ENCODE measurements around the gene CSPG4. TPM values are rescaled to one million over a fixed set of nuclear protein-coding genes. Genes with fewer than 3 reads are reported as not detected.
A peak's percentile ranks its signal among the peaks of the same experiment; 100 is the strongest.
"Not testable (repeated sequence)": the region's sequence is repeated elsewhere in the genome, so short reads cannot be mapped to it uniquely, and the experiment has no call there.

Gene CSPG4
- total and polyA plus RNA-seq, 5 experiments from 2014 or later = not detected

DNA sequence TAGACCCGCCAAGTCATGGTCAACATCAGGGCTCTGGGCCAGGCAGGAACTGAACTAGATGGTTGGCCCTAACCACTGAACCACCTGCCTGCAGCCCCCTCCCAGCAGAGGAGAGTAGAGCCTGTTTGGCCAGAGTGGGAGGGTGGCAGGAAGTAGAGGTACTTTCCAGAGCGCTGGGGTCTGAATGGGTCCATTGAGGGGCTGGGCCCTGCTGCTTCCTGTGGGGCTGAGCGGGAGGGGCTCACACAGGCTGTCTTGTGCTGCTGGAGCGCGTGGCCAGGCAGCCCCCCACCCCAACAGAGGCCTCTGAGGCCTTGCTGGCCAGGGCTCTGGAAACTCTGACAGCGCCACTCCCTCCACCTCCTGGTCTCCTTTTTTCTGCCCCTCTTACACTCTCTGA, 17.4 kb downstream of the CSPG4 start:
- Mint-ChIP-seq H3K27ac (peak overlapping the region in 4 of 10 donors; percentile 13 to 73 (median 51)), H3K4me1 (peaks cover 18 to 50% (median 33%) of the 10 kb centered on the region in 4 donors), H3K9me3 (no peaks in the 10 kb centered on the region), H3K36me3 (no peaks in the 10 kb centered on the region), H3K4me3 (peak overlapping the region in 4 of 10 donors; percentile 15 to 50 (median 40)), H3K27me3 (peaks cover 0 to 8% (median 5%) of the 10 kb centered on the region in 5 donors)
- POLR2A ChIA-PET = no interaction called here
- no peak for DNase-seq
- ATAC-seq = peak in 1 of 2 donors; percentile 33

DNA sequence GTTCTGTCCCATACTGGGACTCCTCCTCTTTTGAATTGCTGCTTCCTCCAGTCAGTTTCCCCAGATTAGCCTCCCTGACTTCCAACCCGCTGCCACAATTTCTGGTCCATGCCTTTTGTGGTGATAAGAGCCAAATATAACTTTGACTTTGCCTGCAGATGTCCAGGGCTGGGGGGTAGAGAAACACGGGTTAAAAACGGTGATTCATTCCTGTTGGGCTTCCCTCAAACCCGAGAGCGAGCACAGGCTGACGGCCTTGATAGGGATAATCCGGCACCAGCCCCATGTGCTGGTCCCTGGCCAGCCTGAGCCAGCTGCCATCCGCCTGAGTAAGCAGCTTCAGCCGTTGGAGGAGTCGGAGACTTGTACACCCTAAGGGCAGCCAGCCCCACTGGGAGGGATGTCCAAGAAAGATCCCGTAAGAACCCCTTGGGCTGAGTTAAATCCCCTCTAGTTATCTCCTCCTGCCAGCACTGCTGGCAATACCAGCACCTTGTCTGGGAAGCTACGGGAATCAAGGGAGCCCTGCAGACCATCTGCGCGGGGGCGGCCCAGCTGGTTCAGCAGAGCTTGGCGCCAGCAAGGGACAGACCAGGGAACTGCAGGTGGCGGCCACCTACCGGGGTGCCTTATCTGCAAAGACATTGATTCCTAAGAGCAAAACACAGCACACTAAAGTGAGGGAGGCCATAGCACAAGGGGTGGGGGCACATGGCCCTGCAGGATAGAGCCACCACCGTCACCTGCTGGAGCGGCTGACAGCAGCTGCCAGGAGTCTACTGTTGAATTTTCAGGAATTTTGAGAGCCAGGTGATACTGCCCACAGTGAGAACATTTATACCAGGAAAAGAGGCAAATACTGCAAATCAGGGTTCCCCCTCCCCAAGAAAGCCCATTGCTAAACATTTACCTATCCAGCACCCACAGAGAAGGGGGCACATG, 18.1 kb downstream of the CSPG4 start:
- Mint-ChIP-seq H3K27me3 (peaks cover 0 to 8% (median 5%) of the 10 kb centered on the region in 5 donors), H3K27ac (peak overlapping the region in 4 of 10 donors; percentile 13 to 73 (median 51)), H3K4me3 (peak overlapping the region in 4 of 10 donors; percentile 20 to 48 (median 33)), H3K9me3 (no peaks in the 10 kb centered on the region), H3K36me3 (no peaks in the 10 kb centered on the region), H3K4me1 (peaks cover 18 to 45% (median 30%) of the 10 kb centered on the region in 4 donors)
- no peak for DNase-seq
- POLR2A ChIA-PET = no interaction called here
- ATAC-seq = no peak

DNA sequence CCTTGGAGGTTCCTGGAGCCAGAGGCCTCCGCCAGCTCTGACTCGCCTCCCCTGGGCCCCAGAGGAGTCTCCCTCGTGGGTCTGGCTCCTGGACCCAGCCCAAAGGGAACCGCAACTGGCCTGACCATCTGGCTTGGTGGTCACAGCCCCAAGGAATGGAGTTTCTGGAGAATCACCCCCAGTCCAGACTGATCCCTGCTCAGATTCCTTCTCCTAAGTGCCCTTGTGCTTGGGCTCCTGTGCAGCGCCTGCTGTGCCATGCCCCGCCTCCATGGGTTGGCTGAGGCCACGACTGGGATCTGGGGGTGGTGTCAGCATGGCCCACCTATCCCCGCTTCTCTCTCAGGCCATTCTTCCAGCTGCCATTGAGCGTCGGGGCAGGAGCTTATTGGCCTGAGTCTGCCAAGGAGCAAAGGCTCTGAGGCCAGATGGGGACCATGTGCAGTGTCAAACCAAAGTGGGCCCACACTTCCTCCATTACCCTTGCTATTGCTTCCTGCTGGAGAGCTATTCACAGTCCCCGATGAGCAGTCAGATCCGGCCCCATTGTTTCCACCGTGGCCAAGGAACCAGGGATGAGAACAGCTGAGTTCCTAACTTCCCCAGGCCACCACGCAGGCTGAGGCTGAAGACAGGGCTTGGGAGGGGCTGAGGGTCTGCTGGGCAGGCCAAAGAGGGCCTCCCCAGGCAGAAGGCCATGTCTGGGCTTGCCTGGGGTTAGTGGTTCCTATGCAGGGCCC, 19.0 kb downstream of the CSPG4 start:
- H3K9me3 Mint-ChIP-seq = no peaks in the 10 kb centered on the region
- peaks cover 0 to 8% (median 5%) of the 10 kb centered on the region in 5 donors for H3K27me3 Mint-ChIP-seq
- H3K4me3 Mint-ChIP-seq = no peak overlapping the region
- H3K4me1 Mint-ChIP-seq = peaks cover 14 to 38% (median 25%) of the 10 kb centered on the region in 4 donors
- no peaks in the 10 kb centered on the region for H3K36me3 Mint-ChIP-seq
- no peak for ATAC-seq
- no peak overlapping the region for H3K27ac Mint-ChIP-seq
- no peak for DNase-seq
- POLR2A ChIA-PET = no interaction called here

DNA sequence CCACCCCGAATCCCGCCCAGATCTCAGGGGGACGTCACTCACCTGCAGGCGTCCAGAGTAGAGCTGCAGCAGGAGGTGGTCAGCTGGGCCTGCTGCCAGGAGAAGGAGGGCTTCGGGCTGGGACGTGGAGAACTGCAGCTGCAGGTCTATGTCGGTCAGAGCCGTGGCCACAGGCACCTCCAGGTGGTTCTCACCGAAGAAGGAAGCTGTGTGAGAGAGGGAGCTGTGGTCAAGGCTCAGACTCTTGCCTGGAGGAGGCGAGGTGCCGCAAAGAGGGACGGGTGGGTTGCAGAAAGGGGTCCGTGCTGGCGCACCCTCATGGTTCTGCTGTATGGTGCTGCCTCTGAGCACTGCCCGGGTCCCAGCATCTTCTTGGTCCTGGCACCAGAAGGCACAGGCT, 19.6 kb downstream of the CSPG4 start:
- H3K4me3 Mint-ChIP-seq, ATAC-seq: not testable (repeated sequence)

DNA sequence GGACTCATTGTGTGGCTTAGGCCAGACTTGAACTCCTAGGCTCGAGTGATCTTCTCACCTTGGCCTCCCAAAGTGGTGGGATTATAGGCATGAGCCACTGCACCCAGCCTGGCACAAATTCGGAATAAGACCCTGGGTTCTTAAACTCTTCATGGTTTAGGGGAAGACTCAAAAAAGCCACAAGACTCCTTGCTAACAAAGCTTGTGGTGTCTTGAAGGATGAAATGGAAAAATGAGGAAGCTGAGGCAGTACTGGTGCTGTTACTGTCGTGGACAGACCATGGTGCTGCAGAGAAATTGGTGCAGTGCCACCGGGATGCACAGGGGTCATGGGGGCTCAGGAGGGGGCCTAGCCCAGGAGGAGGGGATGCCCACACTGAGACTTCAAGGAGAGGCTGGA, 20.3 kb downstream of the CSPG4 start:
- H3K9me3 Mint-ChIP-seq, H3K36me3 Mint-ChIP-seq, ATAC-seq, H3K27me3 Mint-ChIP-seq, DNase-seq, POLR2A ChIA-PET: not testable (repeated sequence)
- Mint-ChIP-seq H3K27ac (peak overlapping the region in 2 of 10 donors; percentile 0 to 33), H3K4me1 (peaks cover 14 to 38% (median 24%) of the 10 kb centered on the region in 4 donors), H3K4me3 (peak overlapping the region in 1 of 10 donors; percentile 82)

More for the DNA sequence above, 19.6 kb downstream of the CSPG4 start:
- H3K4me1 Mint-ChIP-seq = peaks cover 14 to 38% (median 25%) of the 10 kb centered on the region in 4 donors
- DNase-seq, H3K27me3 Mint-ChIP-seq, H3K27ac Mint-ChIP-seq, H3K36me3 Mint-ChIP-seq, POLR2A ChIA-PET, H3K9me3 Mint-ChIP-seq: not testable (repeated sequence)

DNA sequence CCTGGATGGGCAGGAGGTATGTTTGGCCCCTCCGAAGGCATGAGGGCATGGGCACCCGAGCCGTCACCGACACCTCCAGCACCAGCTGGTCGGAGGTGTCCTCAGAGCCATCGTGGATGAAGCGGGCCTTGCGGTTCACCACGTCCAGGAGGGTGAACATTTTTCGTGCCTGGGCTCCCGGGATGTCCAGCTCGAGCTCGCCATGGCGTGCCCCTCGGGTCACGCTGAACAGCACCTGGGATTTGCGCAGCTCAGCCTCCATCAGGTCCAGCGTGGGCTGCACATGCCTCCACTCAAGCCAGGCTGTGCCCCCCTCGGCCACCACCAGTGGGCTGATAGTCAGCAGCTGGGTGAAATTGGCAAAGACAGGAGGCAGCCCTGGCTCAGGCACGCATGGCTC, 23.2 kb downstream of the CSPG4 start:
- not testable (repeated sequence) for H3K27ac Mint-ChIP-seq, ATAC-seq, H3K36me3 Mint-ChIP-seq

DNA sequence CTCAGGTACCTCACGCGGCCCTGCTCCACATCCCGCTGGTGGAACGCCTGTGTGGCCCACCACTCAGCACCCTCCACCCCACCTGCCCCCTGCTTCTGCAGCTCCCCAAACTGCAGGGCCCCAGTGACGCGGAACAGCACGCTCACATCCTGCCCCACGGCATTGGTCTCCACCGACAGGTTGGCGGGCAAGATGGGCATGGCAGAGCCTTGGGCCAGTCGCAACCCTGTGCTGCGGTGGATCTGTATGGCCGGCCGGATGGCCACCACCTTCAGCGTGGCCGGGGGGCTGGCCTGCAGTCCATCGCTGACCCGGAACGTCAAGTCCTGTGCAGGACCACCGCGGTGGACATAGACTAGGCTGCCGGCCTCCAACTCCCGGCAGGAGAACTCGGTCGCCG, 23.8 kb downstream of the CSPG4 start:
- DNase-seq (no peak), ATAC-seq (no peak)
- Mint-ChIP-seq H3K27me3 (peaks cover 0 to 8% (median 4%) of the 10 kb centered on the region in 5 donors), H3K36me3 (no peaks in the 10 kb centered on the region), H3K4me3 (no peak overlapping the region), H3K4me1 (peaks cover 1 to 14% (median 5%) of the 10 kb centered on the region in 4 donors), H3K9me3 (no peaks in the 10 kb centered on the region), H3K27ac (no peak overlapping the region)
- POLR2A ChIA-PET = no interaction called here

More for the DNA sequence above, 23.2 kb downstream of the CSPG4 start:
- POLR2A ChIA-PET, H3K9me3 Mint-ChIP-seq, DNase-seq, H3K27me3 Mint-ChIP-seq, H3K4me3 Mint-ChIP-seq: not testable (repeated sequence)
- H3K4me1 Mint-ChIP-seq = peaks cover 2 to 19% (median 5%) of the 10 kb centered on the region in 4 donors

DNA sequence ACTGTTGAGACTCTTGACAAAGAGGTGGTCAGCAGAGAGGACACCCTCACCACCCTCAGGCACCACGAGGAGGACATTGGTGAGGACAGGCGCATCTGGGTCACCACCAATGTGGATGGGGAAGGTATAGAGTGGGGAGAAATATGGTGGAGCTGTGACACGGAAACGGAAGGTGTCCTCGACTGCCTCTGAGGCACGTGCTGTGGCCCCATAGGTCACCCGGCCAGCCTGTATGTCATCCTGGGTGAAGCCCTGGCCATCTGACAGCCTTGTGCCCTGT, 24.4 kb downstream of the CSPG4 start:
- Mint-ChIP-seq H3K4me1 (peaks cover 0 to 10% (median 5%) of the 10 kb centered on the region in 4 donors), H3K27me3 (peaks cover 0 to 8% (median 4%) of the 10 kb centered on the region in 5 donors), H3K4me3 (no peak overlapping the region), H3K9me3 (no peaks in the 10 kb centered on the region), H3K27ac (no peak overlapping the region), H3K36me3 (no peaks in the 10 kb centered on the region)
- ATAC-seq = no peak
- no peak for DNase-seq
- POLR2A ChIA-PET = no interaction called here

DNA sequence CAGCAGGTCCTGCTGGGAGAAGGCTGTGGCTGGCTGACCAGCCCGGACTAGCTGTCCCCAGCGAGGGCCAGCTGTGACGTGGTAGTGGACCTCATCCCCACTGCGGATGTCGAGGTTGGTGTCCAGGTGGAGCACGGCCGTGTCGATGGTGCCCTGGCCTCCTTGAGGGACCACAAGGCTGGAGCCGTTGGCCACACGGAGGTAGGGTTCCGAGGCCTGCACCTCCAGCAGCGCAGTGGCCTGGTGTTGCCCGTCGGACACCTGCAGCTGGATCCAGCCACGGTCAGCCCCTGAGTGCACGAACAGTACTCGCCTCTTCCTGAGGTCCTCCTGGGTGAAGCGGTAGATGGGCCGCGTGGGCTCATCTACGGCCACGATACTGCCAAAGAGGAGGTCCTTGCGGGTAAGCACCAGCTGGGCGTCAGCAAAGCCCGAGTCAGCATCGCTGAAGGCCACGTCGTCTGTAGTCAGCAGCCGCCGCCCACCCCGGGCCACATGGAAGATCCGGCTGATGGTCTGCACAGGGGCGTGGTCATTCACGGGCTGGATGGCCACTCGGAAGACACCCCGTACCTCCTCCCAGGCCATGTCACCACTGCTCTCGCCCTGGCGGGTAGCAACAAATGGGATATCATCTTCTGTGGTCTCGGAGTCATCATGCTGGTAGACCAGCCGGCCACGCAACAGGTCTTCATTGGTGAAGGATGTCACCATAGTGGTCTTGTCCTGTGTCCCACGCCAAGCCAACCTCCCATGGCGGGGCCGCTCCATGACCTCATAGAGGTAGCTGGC, 25.0 kb downstream of the CSPG4 start:
- POLR2A ChIA-PET = no interaction called here
- no peaks in the 10 kb centered on the region for H3K9me3 Mint-ChIP-seq
- ATAC-seq (no peak), DNase-seq (no peak)
- peaks cover 0 to 6% (median 4%) of the 10 kb centered on the region in 4 donors for H3K4me1 Mint-ChIP-seq
- H3K27me3 Mint-ChIP-seq = peaks cover 0 to 7% (median 4%) of the 10 kb centered on the region in 5 donors
- no peak overlapping the region for H3K4me3 Mint-ChIP-seq
- no peaks in the 10 kb centered on the region for H3K36me3 Mint-ChIP-seq
- no peak overlapping the region for H3K27ac Mint-ChIP-seq

DNA sequence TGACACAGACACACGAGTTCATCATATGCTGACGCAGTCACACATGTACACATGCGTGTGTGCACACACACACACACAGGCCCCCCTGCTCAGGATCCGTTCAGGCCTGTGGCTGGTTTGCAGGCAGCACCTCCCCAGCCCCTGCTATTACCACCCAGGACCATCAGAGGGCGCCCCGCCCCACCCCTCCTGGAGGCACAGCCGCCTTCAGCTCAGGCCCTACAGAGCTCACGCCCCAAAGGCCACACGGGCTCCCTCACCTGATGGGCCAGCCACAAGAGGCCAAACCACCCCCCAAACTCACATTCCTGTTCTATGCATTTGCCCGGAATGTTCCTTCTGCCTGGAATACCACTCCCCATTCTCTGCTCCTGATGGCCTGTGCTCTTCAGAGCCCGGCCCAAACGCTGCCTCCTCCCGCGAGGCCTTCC, 26.4 kb downstream of the CSPG4 start:
- H3K4me3 Mint-ChIP-seq, H3K9me3 Mint-ChIP-seq, H3K27me3 Mint-ChIP-seq, H3K4me1 Mint-ChIP-seq, H3K36me3 Mint-ChIP-seq: not testable (repeated sequence)
- H3K27ac Mint-ChIP-seq = peak overlapping the region in 2 of 10 donors; percentile 12 to 25
- DNase-seq (peak; percentile 53 to 78 (median 69)), ATAC-seq (peak; percentile 76 to 78)
- POLR2A ChIA-PET = interaction anchor here (0.9 kb wide), 1 partner anchor 319 kb away, joined by 4 read pairs; no protein-coding TSS in a partner anchor

DNA sequence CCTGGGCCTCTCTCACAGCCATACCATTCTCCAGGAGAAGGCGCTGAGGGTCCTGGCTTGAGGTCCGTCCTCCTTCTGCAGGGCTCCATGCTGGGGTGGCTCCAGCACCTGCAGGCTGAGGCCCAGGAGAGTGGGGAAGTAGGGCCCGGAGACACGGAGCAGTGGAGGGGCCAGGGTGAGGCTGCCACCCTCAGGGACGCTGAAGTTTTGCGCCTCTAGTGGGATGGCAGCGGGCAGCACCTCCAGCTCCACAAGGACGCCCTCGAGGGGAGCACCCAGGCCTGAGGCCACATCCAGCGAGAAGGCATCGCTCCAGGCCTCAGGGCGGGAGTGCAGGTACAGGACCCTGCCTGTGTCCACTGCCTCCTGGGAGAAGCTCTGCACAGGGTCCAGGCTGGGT, 27.5 kb downstream of the CSPG4 start:
- H3K4me3 Mint-ChIP-seq = no peak overlapping the region
- POLR2A ChIA-PET = interaction anchor here (0.9 kb wide), 1 partner anchor 318 kb away, joined by 4 read pairs; no protein-coding TSS in a partner anchor
- ATAC-seq = no peak
- H3K27me3 Mint-ChIP-seq = peaks cover 0 to 1% (median 0%) of the 10 kb centered on the region in 5 donors
- no peaks in the 10 kb centered on the region for H3K4me1 Mint-ChIP-seq
- no peaks in the 10 kb centered on the region for H3K9me3 Mint-ChIP-seq
- no peaks in the 10 kb centered on the region for H3K36me3 Mint-ChIP-seq
- no peak for DNase-seq
- H3K27ac Mint-ChIP-seq = no peak overlapping the region

DNA sequence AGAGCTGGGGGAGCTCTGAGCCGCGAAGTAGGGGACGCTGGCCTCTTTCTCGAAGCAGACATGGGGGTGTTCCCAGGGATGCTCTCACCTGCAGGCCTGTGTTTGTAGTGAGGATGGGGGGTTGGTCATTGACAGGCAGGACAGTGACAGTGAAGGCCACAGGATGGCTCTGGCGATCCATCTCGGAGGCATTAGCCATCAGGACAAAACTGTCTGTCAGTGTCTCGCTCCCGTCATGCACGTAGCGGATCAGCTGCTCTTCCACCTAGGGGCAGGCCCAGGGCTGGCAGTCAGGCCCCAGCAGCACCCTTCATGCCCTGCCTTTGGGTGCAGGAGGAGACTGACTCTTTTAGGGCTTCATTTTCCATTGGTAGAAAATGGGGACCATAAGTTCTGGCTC, 28.0 kb downstream of the CSPG4 start:
- Mint-ChIP-seq H3K27ac (no peak overlapping the region), H3K4me1 (no peaks in the 10 kb centered on the region), H3K4me3 (no peak overlapping the region), H3K27me3 (peaks cover 0 to 1% (median 0%) of the 10 kb centered on the region in 5 donors), H3K9me3 (no peaks in the 10 kb centered on the region), H3K36me3 (no peaks in the 10 kb centered on the region)
- POLR2A ChIA-PET = interaction anchor here (1.5 kb wide), 1 partner anchor 45 kb away, joined by 4 read pairs; the partner anchor contains the start of gene IMP3
- ATAC-seq (no peak), DNase-seq (no peak)

Measured in naive thymus-derived CD8-positive, alpha-beta T cell (primary cell).